H1 (cell line): ENCODE data around the gene DSP. TPM values are rescaled to one million over a fixed set of nuclear protein-coding genes. Genes with fewer than 3 reads are reported as not detected.
A peak's percentile ranks its signal among the peaks of the same experiment; 100 is the strongest.

ENCODE experiments used
- CTCF ChIA-PET: fragments of 300-600 bp; sonication (Branson Sonifier 250); formaldehyde crosslinking; loops from one replicate; lab custom pipeline; 2021; ENCODE audit not compliant: partially characterized antibody; lab: Charles Lee
- POLR2A ChIA-PET: fragments of 300-600 bp; sonication (Branson Sonifier 250); formaldehyde crosslinking; loops from one replicate; lab custom pipeline; 2021; ENCODE audit warnings: inconsistent platforms; ENCODE audit not compliant: partially characterized antibody; lab: Charles Lee
- DNase-seq, 2 experiments: peaks; one replicate each; pipeline versions ENCODE4 v3.0.0 to v3.0.0-alpha.2; 2010 to 2022; ENCODE audit warnings: low spot score in 2 of 2, low read depth in 1 of 2, mixed read lengths in 1 of 2
- FAIRE-seq: peaks from 2 replicates; lab custom pipeline; 2011; peaks lifted over from hg19 to GRCh38; lab: Jason Lieb, UNC
- H2AFZ ChIP-seq: 2 replicates; pipeline ENCODE4 v1.8.1; 2012; ENCODE audit warnings: low read length, inconsistent platforms
- H2AK5ac ChIP-seq: 2 replicates; pipeline ENCODE4 v1.6.1; 2013; ENCODE audit warnings: low read depth, low read length
- H2BK120ac ChIP-seq: replicated peaks from 2 replicates; pipeline ENCODE3; 2013; ENCODE audit warnings: low read depth, low read length, inconsistent platforms
- H2BK12ac ChIP-seq: 2 replicates; pipeline ENCODE4 v1.6.1; 2013; ENCODE audit warnings: low read depth, low read length
- H2BK15ac ChIP-seq: 2 replicates; pipeline ENCODE4 v1.6.1; 2013; ENCODE audit warnings: low read length
- H2BK20ac ChIP-seq: 2 replicates; pipeline ENCODE4 v1.6.1; 2013; ENCODE audit warnings: low read length
- H2BK5ac ChIP-seq: 2 replicates; pipeline ENCODE4 v1.6.1; 2013; ENCODE audit warnings: low read depth, low read length
- H3K14ac ChIP-seq: 2 replicates; pipeline ENCODE4 v1.6.1; 2013; ENCODE audit warnings: inconsistent platforms; ENCODE audit not compliant: insufficient read length
- H3K18ac ChIP-seq: 2 replicates; pipeline ENCODE4 v1.6.1; 2013; ENCODE audit warnings: low read length; ENCODE audit errors: extremely low read depth
- H3K23ac ChIP-seq: 2 replicates; pipeline ENCODE4 v1.6.1; 2013; ENCODE audit warnings: inconsistent platforms; ENCODE audit not compliant: insufficient read length
- H3K23me2 ChIP-seq: 2 replicates; pipeline ENCODE4 v1.6.1; 2013; ENCODE audit warnings: low read depth, low read length
- H3K27ac ChIP-seq: 2 replicates; pipeline ENCODE4 v1.6.1; 2011; ENCODE audit warnings: low read depth, low read length, inconsistent platforms
- H3K27me3 ChIP-seq, 4 experiments: replicated peaks in 1 of 4; 1 replicate in 1 of 4; 2 replicates in 3 of 4; pipeline versions ENCODE4 v1.6.1 to v1.8.1; 2011 to 2013; ENCODE audit warnings: low read length in 3 of 4, mild to moderate bottlenecking in 3 of 4, inconsistent platforms in 2 of 4, mixed read lengths in 2 of 4, moderate library complexity in 1 of 4; ENCODE audit not compliant: control insufficient read depth in 3 of 4, insufficient read depth in 3 of 4; ENCODE audit errors: extremely low read depth in 1 of 4
- H3K36me3 ChIP-seq, 4 experiments: 2 replicates each; pipeline versions ENCODE4 v1.6.1 to v1.8.1; 2011 to 2013; ENCODE audit warnings: mild to moderate bottlenecking in 4 of 4, low read length in 3 of 4, moderate library complexity in 2 of 4, control low read depth in 1 of 4, inconsistent platforms in 1 of 4; ENCODE audit not compliant: insufficient read depth in 4 of 4, control insufficient read depth in 2 of 4
- H3K4ac ChIP-seq: replicated peaks from 2 replicates; pipeline ENCODE3; 2013; ENCODE audit warnings: low read length, low read depth, mixed read lengths, inconsistent platforms; ENCODE audit not compliant: insufficient read length
- H3K4me1 ChIP-seq, 4 experiments: replicated peaks in 1 of 4; 1 replicate in 1 of 4; 2 replicates in 3 of 4; pipeline versions ENCODE4 v1.6.1 to v1.8.1; 2011 to 2013; ENCODE audit warnings: low read length in 3 of 4, inconsistent platforms in 2 of 4, mixed read lengths in 1 of 4; ENCODE audit not compliant: insufficient read depth in 4 of 4, control insufficient read depth in 3 of 4
- H3K4me2 ChIP-seq, 2 experiments: 2 replicates each; pipeline versions ENCODE4 v1.6.1 to v1.8.1; 2011 to 2013; ENCODE audit warnings: low read depth in 2 of 2, low read length in 2 of 2, control low read depth in 1 of 2, inconsistent platforms in 1 of 2, mild to moderate bottlenecking in 1 of 2; ENCODE audit not compliant: insufficient read depth in 1 of 2
- H3K4me3 ChIP-seq, 4 experiments: fragments of 200-600, 300-600 bp in 1 of 4; sonication (generic), shearing (Covaris generic), sonication (Bioruptor Twin) in 1 of 4; 2 replicates each; pipeline versions ENCODE4 v1.5.1 to v1.8.1; 2011 to 2016; ENCODE audit warnings: low read length in 4 of 4, low read depth in 3 of 4, control low read depth in 2 of 4, inconsistent platforms in 2 of 4, mild to moderate bottlenecking in 2 of 4, mixed read lengths in 1 of 4, moderate library complexity in 1 of 4; ENCODE audit not compliant: insufficient read depth in 2 of 4; ENCODE audit errors: extremely low read depth in 1 of 4
- H3K56ac ChIP-seq: replicated peaks from 2 replicates; pipeline ENCODE3; 2013; ENCODE audit warnings: low read depth, mild to moderate bottlenecking, mixed read lengths, low read length, inconsistent platforms; ENCODE audit not compliant: insufficient read length
- H3K79me1 ChIP-seq: 2 replicates; pipeline ENCODE4 v1.6.1; 2013; ENCODE audit warnings: low read depth, low read length, control low read depth
- H3K79me2 ChIP-seq, 2 experiments: 2 replicates each; pipeline versions ENCODE4 v1.6.1 to v1.8.1; 2012 to 2013; ENCODE audit warnings: low read length in 2 of 2, mild to moderate bottlenecking in 2 of 2, inconsistent platforms in 1 of 2; ENCODE audit not compliant: insufficient read depth in 2 of 2, control insufficient read depth in 1 of 2
- H3K9ac ChIP-seq, 4 experiments: replicated peaks in 1 of 4; 1 replicate in 1 of 4; 2 replicates in 3 of 4; pipeline versions ENCODE4 v1.6.1 to v1.8.1; 2011 to 2013; ENCODE audit warnings: low read depth in 3 of 4, low read length in 3 of 4, control low read depth in 2 of 4, mild to moderate bottlenecking in 2 of 4, moderate library complexity in 2 of 4, inconsistent platforms in 1 of 4; ENCODE audit errors: extremely low read depth in 1 of 4
- H3K9me3 ChIP-seq, 2 experiments: 2 replicates each; pipeline versions ENCODE4 v1.6.1 to v1.8.1; 2012 to 2013; ENCODE audit warnings: mild to moderate bottlenecking in 2 of 2, moderate library complexity in 2 of 2, control low read depth in 1 of 2, inconsistent platforms in 1 of 2, low read depth in 1 of 2, low read length in 1 of 2, mixed read lengths in 1 of 2; ENCODE audit not compliant: insufficient read depth in 2 of 2
- H4K20me1 ChIP-seq, 2 experiments: replicated peaks in 1 of 2; 2 replicates each; pipeline versions ENCODE3 to v1.8.1; 2011 to 2013; ENCODE audit warnings: inconsistent platforms in 2 of 2, low read length in 2 of 2, mild to moderate bottlenecking in 1 of 2; ENCODE audit not compliant: insufficient read depth in 2 of 2, control insufficient read depth in 1 of 2
- H4K5ac ChIP-seq: 2 replicates; pipeline ENCODE4 v1.6.1; 2013; ENCODE audit warnings: low read length, low read depth, mixed read lengths, inconsistent platforms; ENCODE audit not compliant: insufficient read length
- H4K8ac ChIP-seq: 2 replicates; pipeline ENCODE4 v1.8.0; 2013; ENCODE audit warnings: mild to moderate bottlenecking, moderate library complexity, low read length, inconsistent platforms; ENCODE audit not compliant: insufficient read depth; ENCODE audit errors: extremely low read depth
- H4K91ac ChIP-seq: replicated peaks from 2 replicates; pipeline ENCODE3; 2013; ENCODE audit warnings: low read length, mixed read lengths, inconsistent platforms; ENCODE audit not compliant: insufficient read length
- RAD21 ChIP-seq, 2 experiments: IDR thresholded peaks in 1 of 2; conservative IDR thresholded peaks in 1 of 2; 2 replicates each; pipeline ENCODE4 v1.6.1; 2011; ENCODE audit warnings: low read depth in 2 of 2, low read length in 2 of 2, improper control_type of control experiment in 1 of 2, inconsistent platforms in 1 of 2, mild to moderate bottlenecking in 1 of 2, moderate library complexity in 1 of 2
- SIN3A ChIP-seq, 2 experiments: IDR thresholded peaks in 1 of 2; conservative IDR thresholded peaks in 1 of 2; 2 replicates each; pipeline ENCODE4 v1.6.1; 2011 to 2012; ENCODE audit warnings: low read length in 2 of 2, improper control_type of control experiment in 1 of 2, low read depth in 1 of 2, mild to moderate bottlenecking in 1 of 2
- SRF ChIP-seq: IDR thresholded peaks from 2 replicates; pipeline ENCODE4 v1.6.1; 2011; ENCODE audit warnings: mild to moderate bottlenecking, low read depth, low read length, moderate library complexity
- TAF1 ChIP-seq: IDR thresholded peaks from 2 replicates; pipeline ENCODE4 v1.6.1; 2011; ENCODE audit warnings: mild to moderate bottlenecking, low read depth, low read length
- YY1 ChIP-seq: IDR thresholded peaks from 2 replicates; pipeline ENCODE4 v1.6.1; 2011; ENCODE audit warnings: low read depth, mild to moderate bottlenecking, low read length
- WGBS, 2 experiments: shearing (Covaris generic) in 1 of 2; methylation state at CpG; one replicate each; pipeline versions ENCODE4 v1.1.6 to v1.1.7; 2013 to 2015; ENCODE audit warnings: low lambda C conversion rate in 2 of 2, mixed read lengths in 2 of 2, inconsistent platforms in 1 of 2, low coverage in 1 of 2, missing lambda C conversion rate in 1 of 2; ENCODE audit not compliant: insufficient replicate concordance in 2 of 2, insufficient coverage in 1 of 2, insufficient read length in 1 of 2; ENCODE audit errors: extremely low coverage in 1 of 2, missing lambda C conversion rate in 1 of 2; 5-methylcytosine and 5-hydroxymethylcytosine counted together
- polyA plus RNA-seq, 7 experiments: library from polyadenylated mRNA; depleted of rRNA in 3 of 7; stranded (reverse) in 5 of 7; unstranded in 2 of 7; fragments of >200 nt in 5 of 7; fragments of 200-250 nt in 2 of 7; gene quantifications; 1 replicate in 5 of 7; 2 replicates in 1 of 7; 4 replicates in 1 of 7; pipeline versions ENCODE4 v1.2.1 to v1.2.3, GENCODE V29; 2011 to 2013; ENCODE audit warnings: missing spikeins in 2 of 7, mixed read lengths in 2 of 7
- total RNA-seq: library from RNA; stranded (reverse); fragmentation: NEBNext Ultra II Directional; extraction: Animal tissue kit (Norgen Biotek cat#: 25700); gene quantifications from 2 replicates; pipeline ENCODE4 v1.2.1, GENCODE V29; 2021
- TF ChIP-seq, protein P1 (sequence below), 3 experiments: IDR thresholded peaks; 1 replicate in 2 of 3; 2 replicates in 1 of 3; pipeline versions ENCODE4 v1.5.1 to v1.6.1; 2011; ENCODE audit warnings: low read length in 3 of 3, mild to moderate bottlenecking in 3 of 3, inconsistent platforms in 2 of 3, low read depth in 1 of 3, moderate library complexity in 1 of 3; ENCODE audit not compliant: insufficient read depth in 1 of 3; ENCODE audit errors: control extremely low read depth in 1 of 3
- TF ChIP-seq, protein P2 (sequence below): IDR thresholded peaks from 2 replicates; pipeline ENCODE4 v1.6.1; 2011; ENCODE audit warnings: low read length, improper control_type of control experiment

Gene DSP
- total and polyA plus RNA-seq, 2 of the 8 experiments (the other 6 are each of a cell fraction or from before 2014, with no cell fraction given), result 14.3 to 48.5 TPM

DNA sequence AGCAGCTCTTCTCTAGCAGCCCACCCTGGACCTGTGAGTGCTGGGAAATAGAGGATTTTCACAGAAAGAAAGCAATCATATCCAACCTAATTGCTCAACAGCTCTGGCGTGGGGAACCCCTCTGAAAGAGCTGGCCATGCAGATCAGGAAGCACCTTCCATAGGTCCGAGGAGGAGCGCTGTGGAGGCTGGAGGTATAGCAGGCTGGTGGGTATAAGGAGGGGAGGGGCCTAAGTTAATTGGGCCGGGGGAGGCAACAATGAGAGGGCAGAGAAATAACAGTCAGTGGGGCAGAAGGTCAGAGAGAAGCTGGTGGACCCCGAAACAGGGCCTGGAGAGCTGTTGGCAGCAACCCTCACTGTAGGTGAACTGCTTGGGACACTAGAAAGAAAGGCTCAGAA, 89.3 kb downstream of the DSP start:
- H4K20me1 ChIP-seq, result no peaks in the 10 kb centered on the region
- H3K79me1 ChIP-seq, result no peaks in the 10 kb centered on the region
- H3K9me3 ChIP-seq, result peaks cover 0 to 4% of the 10 kb centered on the region in 2 experiments; a peak in 1 of 4 replicates
- H3K79me2 ChIP-seq, result no peaks in the 10 kb centered on the region
- no peak overlapping the region for H2BK120ac ChIP-seq
- H4K8ac ChIP-seq, result no peak overlapping the region
- H2BK20ac ChIP-seq, result no peak overlapping the region
- no peak overlapping the region for H3K9ac ChIP-seq
- H2BK12ac ChIP-seq, result no peak overlapping the region
- POLR2A ChIA-PET, result interaction anchor here (0.9 kb wide), 1 partner anchor 26 kb away, joined by 3 read pairs; no protein-coding TSS in a partner anchor
- no peak overlapping the region for H4K91ac ChIP-seq
- no peak overlapping the region for H3K27ac ChIP-seq
- H3K4me1 ChIP-seq, result no peaks in the 10 kb centered on the region
- DNase-seq (no peak), FAIRE-seq (no peak)
- no peak overlapping the region for H2BK5ac ChIP-seq
- no peak overlapping the region for H2AK5ac ChIP-seq
- H3K4me2 ChIP-seq, result no peak overlapping the region
- H3K36me3 ChIP-seq, result no peaks in the 10 kb centered on the region
- H3K4ac ChIP-seq, result no peak overlapping the region
- H4K5ac ChIP-seq, result no peak overlapping the region
- peaks cover 0 to 2% (median 0%) of the 10 kb centered on the region in 4 experiments; a peak in 1 of 7 replicates for H3K27me3 ChIP-seq
- H3K4me3 ChIP-seq, result no peak overlapping the region
- H3K56ac ChIP-seq, result no peak overlapping the region
- H3K18ac ChIP-seq, result no peak overlapping the region
- H2AFZ ChIP-seq, result no peak overlapping the region
- CTCF ChIA-PET, result interaction anchor here (0.6 to 5.6 kb wide), 8 partner anchors 11 to 839 kb away, joined by 3 to 26 read pairs (median 4); no protein-coding TSS in a partner anchor
- no peak overlapping the region for H3K23ac ChIP-seq
- no peak overlapping the region for H3K14ac ChIP-seq
- H2BK15ac ChIP-seq, result no peak overlapping the region
- H3K23me2 ChIP-seq, result no peaks in the 10 kb centered on the region; the same call in 1 of the 2 replicates
- 83% methylated on average over 5 of the region's 5 CpGs; no CpG with 5 or more reads in 1 of the 2 experiments for WGBS, 2 experiments
- TF ChIP-seq SIN3A (conservative IDR thresholded peaks at IDR 0.05 in 1 of 2, IDR thresholded peaks at IDR 0.05 in 1 of 2; ENCODE audit: low read depth in 1 of 2, low read length in 2 of 2) (no peak), SRF (no peak), RAD21 (IDR thresholded peaks at IDR 0.05 in 1 of 2, conservative IDR thresholded peaks at IDR 0.05 in 1 of 2; ENCODE audit: low read depth in 2 of 2, low read length in 2 of 2) (no peak), TAF1 (no peak), YY1 (no peak)
- TF ChIP-seq, protein P1, sequence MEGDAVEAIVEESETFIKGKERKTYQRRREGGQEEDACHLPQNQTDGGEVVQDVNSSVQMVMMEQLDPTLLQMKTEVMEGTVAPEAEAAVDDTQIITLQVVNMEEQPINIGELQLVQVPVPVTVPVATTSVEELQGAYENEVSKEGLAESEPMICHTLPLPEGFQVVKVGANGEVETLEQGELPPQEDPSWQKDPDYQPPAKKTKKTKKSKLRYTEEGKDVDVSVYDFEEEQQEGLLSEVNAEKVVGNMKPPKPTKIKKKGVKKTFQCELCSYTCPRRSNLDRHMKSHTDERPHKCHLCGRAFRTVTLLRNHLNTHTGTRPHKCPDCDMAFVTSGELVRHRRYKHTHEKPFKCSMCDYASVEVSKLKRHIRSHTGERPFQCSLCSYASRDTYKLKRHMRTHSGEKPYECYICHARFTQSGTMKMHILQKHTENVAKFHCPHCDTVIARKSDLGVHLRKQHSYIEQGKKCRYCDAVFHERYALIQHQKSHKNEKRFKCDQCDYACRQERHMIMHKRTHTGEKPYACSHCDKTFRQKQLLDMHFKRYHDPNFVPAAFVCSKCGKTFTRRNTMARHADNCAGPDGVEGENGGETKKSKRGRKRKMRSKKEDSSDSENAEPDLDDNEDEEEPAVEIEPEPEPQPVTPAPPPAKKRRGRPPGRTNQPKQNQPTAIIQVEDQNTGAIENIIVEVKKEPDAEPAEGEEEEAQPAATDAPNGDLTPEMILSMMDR (IDR thresholded peaks at IDR 0.05; ENCODE audit: control extremely low read depth in 1 of 3, insufficient read depth in 1 of 3, low read depth in 1 of 3, low read length in 3 of 3), result peak in 1 of 3 experiments; percentile 25; a peak in 1 of 4 replicates
- TF ChIP-seq, protein P2, sequence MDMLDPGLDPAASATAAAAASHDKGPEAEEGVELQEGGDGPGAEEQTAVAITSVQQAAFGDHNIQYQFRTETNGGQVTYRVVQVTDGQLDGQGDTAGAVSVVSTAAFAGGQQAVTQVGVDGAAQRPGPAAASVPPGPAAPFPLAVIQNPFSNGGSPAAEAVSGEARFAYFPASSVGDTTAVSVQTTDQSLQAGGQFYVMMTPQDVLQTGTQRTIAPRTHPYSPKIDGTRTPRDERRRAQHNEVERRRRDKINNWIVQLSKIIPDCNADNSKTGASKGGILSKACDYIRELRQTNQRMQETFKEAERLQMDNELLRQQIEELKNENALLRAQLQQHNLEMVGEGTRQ, result no peak
